Right lobe of liver (tissue), 6 donors: ENCODE data around the gene CCDC24. TPM values are rescaled to one million over a fixed set of nuclear protein-coding genes. Genes with fewer than 3 reads are reported as not detected.

ENCODE experiments used
- ATAC-seq, 4 donors: fragments of 200-7000 bp; cut with Tn5 transposase; one replicate each; pipeline ENCODE4 v1.9.1; 2020; ENCODE audit warnings: mild to moderate bottlenecking in 4 of 4, moderate library complexity in 4 of 4
- DNase-seq, 3 donors: peaks; one replicate each; pipeline ENCODE4 v3.0.0-alpha.2; 2020
- H3K27ac ChIP-seq, 3 donors: fragments of 200-600 bp; one replicate each; pipeline ENCODE4 v1.8.0; 2022
- H3K27me3 ChIP-seq, 2 donors: fragments of 200-600 bp; one replicate each; pipeline ENCODE4 v1.8.0; 2022
- H3K36me3 ChIP-seq, 4 donors: fragments of 200-600 bp; sonication (generic) in 1 of 4; one replicate each; pipeline versions ENCODE4 v1.5.1 to v1.8.0; 2017 to 2022; ENCODE audit warnings: control low read depth in 1 of 4
- H3K4me1 ChIP-seq, 4 donors: fragments of 200-600 bp; sonication (generic) in 1 of 4; one replicate each; pipeline versions ENCODE4 v1.5.1 to v1.8.0; 2017 to 2022; ENCODE audit warnings: control low read depth in 1 of 4
- H3K4me3 ChIP-seq, 3 donors: fragments of 200-600 bp; one replicate each; pipeline ENCODE4 v1.8.0; 2022
- H3K9me3 ChIP-seq, 4 donors: fragments of 200-600 bp; sonication (generic) in 1 of 4; one replicate each; pipeline versions ENCODE4 v1.5.1 to v1.8.0; 2017 to 2022; ENCODE audit warnings: control low read depth in 1 of 4
- CTCF ChIP-seq, 4 donors: fragments of 200-600 bp in 3 of 4; fragments of 450-650 bp in 1 of 4; IDR thresholded peaks; one replicate each; pipeline versions ENCODE4 v1.5.1 to v1.8.0; 2016 to 2022; ENCODE audit warnings: antibody characterized with exemption in 4 of 4, mild to moderate bottlenecking in 2 of 4
- POLR2A ChIP-seq: fragments of 450-650 bp; IDR thresholded peaks from one replicate; pipeline ENCODE4 v1.6.1; 2017; ENCODE audit warnings: antibody characterized with exemption, mild to moderate bottlenecking
- WGBS: methylation state at CpG from one replicate; pipeline ENCODE4 v1.1.6; 2018; ENCODE audit warnings: low coverage, low lambda C conversion rate; ENCODE audit not compliant: insufficient coverage; ENCODE audit errors: missing lambda C conversion rate; 5-methylcytosine and 5-hydroxymethylcytosine counted together
- intact Hi-C, 2 donors: fragments of 100-400 bp; cut with DNase I; formaldehyde crosslinking; loops; one replicate each; pipeline versions ENCODE4 v1.11.2 to v1.14.1; 2022
- total RNA-seq, 6 experiments: library from RNA; depleted of rRNA in 2 of 6; stranded (reverse); fragments of >200 nt in 2 of 6; fragmentation: NEBNext Ultra II Directional in 3 of 6; extraction: Animal tissue kit (Norgen Biotek cat#: 25700) in 3 of 6; gene quantifications; one replicate each; pipeline versions ENCODE4 v1.1.0 to v1.2.4, GENCODE V29; 2016 to 2023
- donor health status: DM: no; HTN: yes; CAD: no.
- donor health status: DM: no; HTN: no; CAD: no.
- donor health status: DM: no; HTN: no; CAD: no.
- donor health status: DM: no; HTN: yes; CAD: no.
- donor health status: DM: no; HTN: yes; CAD: no.

The CCDC24 gene
- total RNA-seq, 6 experiments from 2014 or later, result 2.2 to 8.4 (median 3.5) TPM

DNA sequence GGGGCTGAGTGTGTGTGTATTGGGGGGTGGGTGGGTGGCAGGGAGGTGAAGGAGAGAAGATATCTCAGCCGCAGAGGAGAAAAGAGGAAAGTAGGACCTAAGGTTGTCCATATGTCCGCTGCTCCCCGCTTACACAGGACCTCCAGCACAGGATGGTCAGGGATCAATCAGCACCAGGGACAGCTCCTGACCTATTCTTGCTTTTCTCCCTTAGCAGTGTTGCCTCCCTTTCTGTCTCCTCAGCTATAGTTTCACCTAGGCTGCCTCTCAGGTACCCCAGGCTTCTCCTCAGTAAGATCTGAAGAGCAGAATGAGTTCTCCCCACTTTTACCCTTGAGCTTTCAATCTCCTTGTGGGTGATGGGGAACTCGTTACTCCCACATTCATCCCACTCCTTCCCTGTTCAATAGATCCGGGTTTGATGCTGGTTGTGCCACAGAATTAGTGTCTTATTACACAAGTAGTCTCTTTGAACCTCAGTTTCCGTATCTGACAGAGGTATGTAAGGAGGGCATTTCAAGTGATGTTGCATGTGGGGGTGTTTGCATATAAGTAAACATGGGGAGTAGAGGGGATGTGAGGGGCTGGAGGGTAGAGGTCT is 23.0 kb upstream of the CCDC24 start:
- H3K36me3 ChIP-seq, result no peaks in the 10 kb centered on the region
- no peak overlapping the region for H3K27ac ChIP-seq
- H3K9me3 ChIP-seq, result no peaks in the 10 kb centered on the region
- TF ChIP-seq CTCF (IDR thresholded peaks at IDR 0.05) (no peak), POLR2A (no peak)
- 84% methylated on average over 4 of the region's 6 CpGs for WGBS
- H3K4me3 ChIP-seq, result no peak overlapping the region
- DNase-seq, result no peak
- peaks cover 0 to 8% (median 3%) of the 10 kb centered on the region in 4 donors for H3K4me1 ChIP-seq
- intact Hi-C loops, result no loop called here
- ATAC-seq, result no peak
- H3K27me3 ChIP-seq, result no peaks in the 10 kb centered on the region

DNA sequence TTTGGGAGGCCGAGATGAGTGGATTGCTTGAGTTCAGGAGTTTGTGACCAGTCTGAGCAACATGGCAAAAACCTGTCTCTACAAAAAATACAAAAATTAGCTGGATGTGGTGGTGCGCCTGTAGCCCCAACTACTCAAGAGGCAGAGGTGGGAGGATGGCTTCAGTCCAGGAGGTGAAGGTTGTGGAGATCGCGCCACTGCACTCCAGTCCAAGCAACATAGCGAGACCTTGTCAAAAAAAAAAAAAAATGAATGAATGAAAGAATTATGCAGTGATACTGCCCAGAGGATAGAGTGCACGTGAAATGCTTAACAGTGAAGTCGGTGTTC is 22.0 kb upstream of the CCDC24 start:
- Histone ChIP-seq H3K27me3 (no peaks in the 10 kb centered on the region), H3K4me3 (peak overlapping the region in 1 of 3 donors; percentile 98), H3K9me3 (no peaks in the 10 kb centered on the region), H3K36me3 (no peaks in the 10 kb centered on the region), H3K4me1 (peaks cover 0 to 8% (median 3%) of the 10 kb centered on the region in 4 donors), H3K27ac (no peak overlapping the region)
- WGBS, result 56% methylated on average over 7 of the region's 7 CpGs
- DNase-seq (no peak), ATAC-seq (no peak)
- intact Hi-C loops, result no loop called here
- no peak for TF ChIP-seq POLR2A
- TF ChIP-seq CTCF (IDR thresholded peaks at IDR 0.05), result no peak

GRCh38 chr1:43969746-43970466 is 21.5 kb upstream of the CCDC24 start, which contains the start of gene DPH2:
Gene DPH2, plus strand, starts transcription at chr1:43970010. Its CDS starts 166 bp downstream, at chr1:43970176.
- Histone ChIP-seq H3K27me3 (no peaks in the 10 kb centered on the region), H3K36me3 (no peaks in the 10 kb centered on the region), H3K4me3 (peak within 1 kb of the TSS; percentile 77 to 98 (median 86)), H3K27ac (no peak within 1 kb of the TSS), H3K9me3 (no peaks in the 10 kb centered on the region), H3K4me1 (peaks cover 0 to 8% (median 3%) of the 10 kb centered on the region in 4 donors)
- ATAC-seq (peak; percentile 87 to 93 (median 90)), DNase-seq (peak; percentile 97 to 98 (median 98))
- intact Hi-C loops, result no loop called here
- TF ChIP-seq CTCF (IDR thresholded peaks at IDR 0.05), result peak in 1 of 4 donors; percentile 14
- peak; percentile 27 for TF ChIP-seq POLR2A
- 0% methylated on average over 16 of the region's 47 CpGs for WGBS

GRCh38 chr1:43970502-43970901 is 20.9 kb upstream of the CCDC24 start:
- Histone ChIP-seq H3K36me3 (no peaks in the 10 kb centered on the region), H3K9me3 (no peaks in the 10 kb centered on the region), H3K27me3 (no peaks in the 10 kb centered on the region), H3K4me1 (peaks cover 0 to 9% (median 3%) of the 10 kb centered on the region in 4 donors), H3K27ac (no peak overlapping the region), H3K4me3 (peak overlapping the region; percentile 77 to 98 (median 86))
- no peak for ATAC-seq
- intact Hi-C loops, result no loop called here
- TF ChIP-seq POLR2A, result no peak
- no peak for TF ChIP-seq CTCF (IDR thresholded peaks at IDR 0.05)
- 56% methylated on average over 4 of the region's 5 CpGs for WGBS
- peak in 1 of 3 donors; percentile 50 for DNase-seq
